GM19099 (cell line): ENCODE measurements around the gene UBE2G1.

ENCODE experiments used
- POLR2A ChIP-seq: IDR thresholded peaks from 3 replicates; pipeline ENCODE4 v1.6.1; 2011; ENCODE audit warnings: low read depth; ENCODE audit not compliant: insufficient read length; ENCODE audit errors: extremely low read depth

The UBE2G1 gene

GRCh38 chr17:4220655-4221054, 145.8 kb downstream of the UBE2G1 start:
- no peak for TF ChIP-seq POLR2A
